HG02885 (cell line): ENCODE results near the gene GRWD1.

Experiments
- ATAC-seq: cut with Tn5 transposase; IDR thresholded peaks from one replicate; pipeline ENCODE4 v1.9.1; 2021; ENCODE audit warnings: mild to moderate bottlenecking; ENCODE audit not compliant: unreplicated experiment, poor library complexity

Gene GRWD1

DNA sequence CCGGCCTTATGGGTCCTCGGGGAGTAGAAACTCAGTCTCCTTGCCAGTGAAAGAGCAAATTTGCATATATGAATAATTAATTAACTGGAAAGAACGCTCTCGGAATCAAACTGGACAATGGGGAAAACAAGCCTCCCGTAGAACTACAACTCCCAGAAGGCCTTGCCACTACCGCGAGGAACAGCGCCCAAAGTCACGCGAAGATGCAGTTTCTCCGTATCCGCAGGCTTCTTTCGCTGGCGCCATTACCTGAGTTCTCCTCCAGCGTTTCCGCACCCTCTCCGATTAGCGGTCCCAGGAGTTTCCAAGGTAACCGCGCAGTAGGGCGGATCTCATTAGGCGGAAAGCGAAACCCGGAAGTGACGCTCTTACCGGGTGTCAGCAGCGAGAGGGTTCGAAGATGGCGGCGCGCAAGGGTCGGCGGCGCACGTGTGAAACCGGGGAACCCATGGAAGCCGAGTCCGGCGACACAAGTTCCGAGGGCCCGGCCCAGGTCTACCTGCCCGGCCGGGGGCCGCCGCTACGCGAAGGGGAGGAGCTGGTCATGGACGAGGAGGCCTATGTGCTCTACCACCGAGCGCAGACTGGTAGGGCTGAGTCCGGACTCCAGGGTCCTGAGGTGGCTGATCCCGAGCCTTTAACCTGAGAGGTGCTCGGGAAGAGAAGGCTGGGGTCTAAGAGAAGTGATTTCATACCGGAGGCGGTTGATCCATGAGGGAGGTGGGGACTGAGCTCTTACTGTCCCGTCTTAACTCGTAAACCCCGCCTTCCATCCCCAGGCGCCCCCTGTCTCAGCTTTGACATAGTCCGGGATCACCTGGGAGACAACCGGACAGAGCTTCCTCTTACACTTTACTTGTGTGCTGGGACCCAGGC, at the start of gene GRWD1:
TSS of gene GRWD1 (plus strand) at position 378 of the 876 bp plus-strand sequence. CDS start at position 401, 23 bp downstream.
- peak; percentile 88 for ATAC-seq

DNA sequence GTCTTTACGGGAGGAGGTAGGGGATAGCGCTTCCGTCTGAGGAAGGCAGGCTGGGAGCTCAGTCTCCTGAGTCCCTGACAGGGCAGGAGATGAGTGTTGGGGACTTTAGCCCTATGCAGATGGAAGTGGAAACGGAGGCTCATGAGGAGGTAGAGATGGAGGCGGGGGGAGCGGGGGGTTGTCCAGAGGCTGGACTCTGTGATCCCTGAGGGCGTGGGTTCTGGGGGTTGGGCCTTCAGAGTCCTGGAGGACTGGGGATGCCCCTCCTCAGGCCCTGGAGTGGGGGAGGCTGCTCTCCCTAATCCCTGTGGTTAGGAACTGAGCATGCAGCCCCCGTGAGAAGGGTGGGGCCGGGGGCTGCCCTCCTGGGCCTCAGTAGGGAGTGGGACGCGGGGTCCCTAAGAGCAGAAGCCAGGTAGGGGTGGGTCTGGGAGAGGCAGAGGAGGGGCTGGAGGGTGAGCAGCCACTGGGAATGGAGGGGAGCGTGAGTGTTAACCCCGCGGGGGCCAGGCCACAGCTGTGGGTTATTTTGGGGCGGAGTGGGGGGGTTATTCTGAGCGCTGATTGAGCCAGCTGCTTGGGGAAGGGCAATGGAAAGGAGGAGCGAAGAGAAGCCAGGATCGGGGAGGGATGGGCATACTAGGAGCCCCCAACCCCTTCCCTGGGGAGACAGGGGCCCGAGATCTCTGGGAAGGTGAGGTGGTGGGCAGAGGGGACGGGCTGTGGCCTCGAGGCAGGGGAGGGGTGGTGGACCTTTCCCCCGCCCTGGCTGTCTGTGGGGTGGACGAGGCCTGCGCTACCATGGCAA, 49.6 kb upstream of the GRWD1 start:
- no peak for ATAC-seq

DNA sequence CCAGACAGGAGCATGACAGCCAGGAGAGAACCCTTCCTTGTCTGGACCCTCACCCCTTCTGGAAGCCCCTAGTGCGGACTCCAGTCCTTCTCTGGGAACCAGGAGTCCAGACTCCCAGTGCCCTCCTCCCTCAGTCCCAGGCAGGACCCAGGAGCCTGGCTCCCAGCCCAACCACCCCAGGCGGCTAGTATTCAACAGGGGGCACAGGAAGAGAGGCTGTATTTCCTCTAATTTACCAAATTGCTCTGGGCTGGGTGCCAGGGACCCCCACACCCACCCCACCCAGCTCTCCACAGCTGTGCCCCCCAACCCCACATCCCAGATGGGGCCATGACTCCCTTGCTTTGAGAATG, 49.0 kb upstream of the GRWD1 start:
- no peak for ATAC-seq

DNA sequence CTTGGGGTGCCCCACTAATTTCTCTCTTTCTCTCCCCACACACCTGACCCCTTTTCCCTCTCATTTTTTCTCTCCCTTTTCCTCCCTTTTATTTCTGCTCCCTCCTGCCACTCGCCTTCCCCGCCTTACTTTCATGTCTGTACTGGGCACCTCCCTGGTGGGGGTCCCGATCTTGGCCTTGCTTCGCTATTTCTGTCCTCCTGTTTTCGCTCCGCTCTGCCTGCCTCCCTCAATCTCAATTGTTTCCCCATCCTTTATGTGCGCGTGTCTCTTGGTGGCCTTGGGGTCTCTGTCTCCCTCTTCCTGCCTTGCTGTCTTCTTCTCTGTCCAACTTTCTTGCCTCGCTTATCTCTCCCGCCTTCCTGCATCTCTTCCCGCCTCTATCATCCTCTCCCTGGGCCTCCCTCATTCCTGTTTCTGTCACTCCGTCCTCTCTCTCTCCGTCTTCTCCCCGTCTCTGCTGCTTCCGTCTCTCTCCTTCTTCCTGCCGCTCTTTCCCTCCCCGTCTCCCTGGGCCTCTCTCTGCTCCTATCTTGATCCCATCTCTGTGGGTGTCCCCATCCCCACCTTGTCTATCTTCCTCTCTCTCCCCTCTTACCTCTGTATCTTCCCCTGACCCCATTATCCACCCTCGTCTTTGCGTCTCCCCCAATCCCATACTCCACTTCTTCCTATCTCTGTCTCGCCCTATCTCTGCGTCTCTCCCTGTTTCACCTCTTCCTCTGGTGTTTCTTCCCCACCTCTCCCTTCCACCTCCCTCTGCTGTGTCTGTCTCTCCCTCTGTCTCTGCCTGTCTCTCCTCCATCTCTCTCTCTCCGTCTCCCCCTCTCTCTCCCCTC, 48.3 kb upstream of the GRWD1 start:
- no peak for ATAC-seq

DNA sequence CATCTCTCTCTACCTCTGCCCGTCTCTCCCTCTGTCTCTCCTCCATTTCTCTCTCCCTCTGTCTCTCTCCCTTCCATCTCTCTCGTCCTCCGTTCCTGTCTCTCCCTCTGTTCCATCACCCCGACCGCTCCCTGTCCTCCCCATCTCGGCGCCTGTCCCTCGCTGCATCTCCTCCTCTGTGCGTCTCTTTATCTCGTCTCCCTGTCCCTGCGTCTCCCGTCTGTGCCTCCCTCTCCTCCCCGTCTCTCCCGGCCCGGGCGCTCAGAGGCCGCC, 47.7 kb upstream of the GRWD1 start:
- no peak for ATAC-seq

DNA sequence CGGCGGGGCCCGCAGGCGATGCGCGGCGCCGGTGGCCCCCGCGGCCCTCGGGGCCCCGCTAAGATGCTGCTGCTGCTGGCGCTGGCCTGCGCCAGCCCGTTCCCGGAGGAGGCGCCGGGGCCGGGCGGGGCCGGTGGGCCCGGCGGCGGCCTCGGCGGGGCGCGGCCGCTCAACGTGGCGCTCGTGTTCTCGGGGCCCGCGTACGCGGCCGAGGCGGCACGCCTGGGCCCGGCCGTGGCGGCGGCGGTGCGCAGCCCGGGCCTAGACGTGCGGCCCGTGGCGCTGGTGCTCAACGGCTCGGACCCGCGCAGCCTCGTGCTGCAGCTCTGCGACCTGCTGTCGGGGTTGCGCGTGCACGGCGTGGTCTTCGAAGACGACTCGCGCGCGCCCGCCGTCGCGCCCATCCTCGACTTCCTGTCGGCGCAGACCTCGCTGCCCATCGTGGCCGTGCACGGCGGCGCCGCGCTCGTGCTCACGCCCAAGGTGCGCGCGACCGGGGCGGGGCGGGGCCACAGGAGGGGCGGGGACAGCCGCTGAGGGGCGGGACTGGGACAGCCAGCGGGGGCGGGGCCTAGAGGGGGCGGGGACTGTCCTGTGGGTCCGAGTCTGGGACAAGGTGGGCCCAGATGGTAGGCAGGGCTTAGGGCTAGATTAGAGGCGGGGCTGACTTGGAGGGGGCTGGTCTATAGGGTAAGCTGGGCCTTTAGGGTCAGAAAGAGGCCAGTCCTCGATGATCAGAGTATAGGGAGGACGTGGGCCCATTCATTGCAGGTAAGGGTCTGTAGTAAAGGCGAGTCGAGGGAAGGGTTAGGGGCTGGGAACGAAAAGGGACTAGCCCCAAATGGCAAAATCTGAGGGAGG, 47.2 kb upstream of the GRWD1 start:
- peak; percentile 61 for ATAC-seq

DNA sequence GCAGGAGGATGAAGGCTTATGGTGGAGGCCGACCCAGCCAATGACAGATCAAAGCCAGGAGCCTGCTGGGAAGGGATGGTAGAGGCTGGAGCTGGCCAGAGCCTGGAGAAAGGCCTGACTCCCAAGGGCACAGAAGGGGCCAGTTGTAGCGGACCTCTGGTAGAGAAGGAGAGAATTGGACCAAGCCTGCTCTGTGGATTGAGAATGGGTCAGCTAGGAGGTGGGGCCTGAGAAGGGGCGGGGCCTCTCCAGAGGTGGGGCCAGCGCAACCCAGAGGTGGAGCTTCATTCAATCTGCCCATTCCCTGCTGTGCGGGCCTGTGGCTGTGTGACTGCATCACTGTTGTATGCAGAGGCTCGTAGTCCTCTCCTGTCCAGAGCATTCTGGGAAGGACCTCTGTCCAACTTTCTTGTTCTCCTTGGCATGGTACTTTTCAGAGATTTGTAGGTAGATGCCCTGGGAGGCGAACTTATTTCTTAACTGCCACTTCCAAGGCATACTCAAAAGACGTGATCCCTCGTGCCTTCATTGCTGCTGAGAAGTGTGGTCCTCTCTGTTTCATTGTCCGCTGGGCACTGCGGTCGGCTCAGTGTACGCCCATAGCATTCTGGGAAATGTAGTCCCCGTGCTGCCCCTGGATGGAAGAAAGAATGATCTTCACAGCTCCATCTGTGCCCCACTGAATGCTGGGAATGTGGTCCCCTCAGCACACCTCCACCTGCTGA, 45.6 kb upstream of the GRWD1 start:
- ATAC-seq = no peak

DNA sequence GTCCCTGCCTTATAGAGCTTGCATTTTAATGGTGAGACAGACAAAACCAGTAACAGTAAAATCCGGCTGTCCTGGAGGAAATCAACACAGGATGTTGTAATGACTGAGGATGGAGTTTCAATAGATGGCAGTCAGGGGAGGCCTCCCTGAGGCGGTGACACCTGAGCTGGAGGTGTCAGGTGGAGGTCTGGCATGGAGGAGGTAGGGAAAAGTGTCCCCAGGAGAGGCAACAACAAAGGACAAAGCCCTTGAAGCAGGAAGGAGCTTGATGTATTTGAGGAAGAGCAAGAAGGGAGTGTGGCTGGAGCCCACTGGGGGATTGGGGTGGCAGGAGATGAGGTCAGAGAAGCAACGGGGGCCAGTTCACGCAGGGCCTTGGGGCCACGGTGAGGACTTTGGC, 44.5 kb upstream of the GRWD1 start:
- ATAC-seq = no peak

DNA sequence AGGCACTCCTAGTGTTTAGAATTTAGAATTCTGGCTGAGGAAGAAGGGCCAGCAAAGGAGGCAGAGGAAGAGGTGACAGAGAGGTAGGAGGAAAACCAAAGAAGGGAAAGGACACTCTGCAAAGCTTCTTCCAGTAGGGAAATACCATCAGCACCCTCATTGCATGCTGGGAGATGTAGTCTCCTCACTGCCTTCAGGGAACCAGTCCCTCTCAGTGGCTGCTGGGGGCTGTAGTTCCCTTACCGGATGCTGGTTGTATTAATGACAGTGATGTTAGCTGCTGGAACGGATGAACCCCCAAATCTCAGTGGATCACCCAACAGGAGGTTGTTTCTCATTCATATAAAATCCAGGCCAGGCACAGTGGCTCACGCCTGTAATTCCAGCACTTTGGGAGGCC, 42.2 kb upstream of the GRWD1 start:
- ATAC-seq = peak; percentile 67

DNA sequence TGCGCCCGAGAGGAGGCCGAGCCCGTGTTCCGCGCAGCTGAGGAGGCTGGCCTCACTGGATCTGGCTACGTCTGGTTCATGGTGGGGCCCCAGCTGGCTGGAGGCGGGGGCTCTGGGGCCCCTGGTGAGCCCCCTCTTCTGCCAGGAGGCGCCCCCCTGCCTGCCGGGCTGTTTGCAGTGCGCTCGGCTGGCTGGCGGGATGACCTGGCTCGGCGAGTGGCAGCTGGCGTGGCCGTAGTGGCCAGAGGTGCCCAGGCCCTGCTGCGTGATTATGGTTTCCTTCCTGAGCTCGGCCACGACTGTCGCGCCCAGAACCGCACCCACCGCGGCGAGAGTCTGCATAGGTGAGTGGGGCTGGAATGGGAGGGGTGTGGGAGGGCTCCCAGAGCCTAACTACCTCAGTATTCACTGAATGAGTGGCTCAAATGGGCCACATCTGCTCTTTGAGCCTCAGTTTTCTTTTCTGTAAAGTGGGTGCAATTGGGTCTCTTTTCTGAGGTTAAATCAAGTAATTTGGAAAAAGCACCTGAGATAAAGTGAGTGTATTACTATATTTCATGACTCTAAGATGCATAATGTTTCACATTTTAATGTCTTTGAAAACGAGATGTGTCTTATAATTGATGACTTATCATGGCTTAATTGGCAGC, 40.6 kb upstream of the GRWD1 start:
- ATAC-seq = no peak

DNA sequence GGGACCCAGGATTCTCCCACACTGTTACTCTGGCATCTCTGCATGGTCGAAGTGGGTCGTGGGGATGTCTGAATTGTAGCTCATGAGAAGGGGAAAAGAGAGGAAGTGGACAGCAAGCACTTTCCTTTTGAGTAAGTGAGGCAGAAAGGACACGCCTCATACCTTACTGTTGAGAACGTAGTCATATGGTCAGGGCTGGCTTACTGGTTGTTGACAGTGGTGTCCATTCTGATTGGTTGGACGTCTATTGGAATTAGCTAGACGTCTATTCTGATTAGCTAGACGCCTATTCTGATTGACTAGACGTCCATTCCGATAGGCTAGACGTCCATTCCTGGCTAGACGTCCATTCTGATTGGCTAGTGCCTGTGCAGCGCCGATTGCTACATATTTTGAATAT, 39.9 kb upstream of the GRWD1 start:
- ATAC-seq = no peak

DNA sequence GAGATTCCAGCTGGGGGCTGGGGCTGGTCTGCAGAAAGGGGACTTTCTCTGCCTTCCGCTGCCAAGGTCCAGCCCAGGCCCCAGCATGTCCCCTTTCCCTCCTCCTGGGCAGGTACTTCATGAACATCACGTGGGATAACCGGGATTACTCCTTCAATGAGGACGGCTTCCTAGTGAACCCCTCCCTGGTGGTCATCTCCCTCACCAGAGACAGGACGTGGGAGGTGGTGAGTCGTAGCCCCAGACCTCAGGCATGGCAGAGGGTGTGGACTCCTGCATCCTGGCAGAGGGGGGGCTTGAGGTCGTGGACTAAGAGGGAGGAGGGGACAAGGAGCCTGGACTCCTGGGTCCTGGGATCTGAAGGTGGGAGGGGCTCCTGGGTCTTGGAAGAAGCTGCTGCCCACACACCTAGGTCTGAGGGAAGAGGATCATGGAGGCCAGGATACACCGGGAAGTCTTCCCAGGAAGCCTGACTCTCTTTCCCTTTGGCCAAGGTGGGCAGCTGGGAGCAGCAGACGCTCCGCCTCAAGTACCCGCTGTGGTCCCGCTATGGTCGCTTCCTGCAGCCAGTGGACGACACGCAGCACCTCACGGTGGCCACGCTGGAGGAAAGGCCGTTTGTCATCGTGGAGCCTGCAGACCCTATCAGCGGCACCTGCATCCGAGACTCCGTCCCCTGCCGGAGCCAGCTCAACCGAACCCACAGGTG, 31.8 kb upstream of the GRWD1 start:
- ATAC-seq = no peak

DNA sequence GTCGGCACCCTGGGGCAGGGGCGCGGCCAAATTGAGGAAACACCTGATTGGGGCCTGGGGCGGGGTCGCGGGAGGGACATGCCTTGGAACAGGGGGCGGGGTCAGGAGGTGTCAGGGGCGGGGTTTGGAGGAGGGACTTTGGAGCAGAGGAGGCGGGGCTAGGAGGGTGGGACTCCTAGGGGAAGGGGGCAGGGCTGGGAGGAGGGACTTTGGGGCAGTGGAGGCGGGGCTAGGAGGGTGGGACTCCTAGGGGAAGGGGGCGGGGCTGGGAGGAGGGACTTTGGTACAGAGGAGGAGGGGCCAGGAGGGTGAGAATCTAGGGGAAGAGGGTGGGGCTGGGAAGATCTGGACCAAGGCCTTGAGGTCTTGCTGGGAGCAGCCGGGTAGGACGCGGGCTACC, 30.4 kb upstream of the GRWD1 start:
- no peak for ATAC-seq

DNA sequence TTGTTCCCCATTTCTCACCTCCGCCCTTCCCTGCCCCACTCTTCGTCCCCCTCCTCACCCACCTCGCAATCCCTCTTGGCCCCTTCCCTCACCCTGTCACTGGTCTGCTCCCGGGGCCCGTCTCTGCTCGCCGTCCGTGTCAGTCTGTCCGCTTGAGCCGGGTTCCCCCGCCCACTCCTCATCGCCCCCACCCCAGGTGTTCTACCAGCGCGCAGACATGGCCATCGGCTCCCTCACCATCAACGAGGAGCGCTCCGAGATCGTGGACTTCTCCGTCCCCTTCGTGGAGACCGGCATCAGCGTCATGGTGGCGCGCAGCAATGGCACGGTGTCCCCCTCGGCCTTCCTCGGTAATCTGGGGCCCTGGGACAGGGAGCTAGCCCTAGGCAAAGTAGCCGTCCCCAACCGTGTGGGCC, 30.0 kb upstream of the GRWD1 start:
- no peak for ATAC-seq

DNA sequence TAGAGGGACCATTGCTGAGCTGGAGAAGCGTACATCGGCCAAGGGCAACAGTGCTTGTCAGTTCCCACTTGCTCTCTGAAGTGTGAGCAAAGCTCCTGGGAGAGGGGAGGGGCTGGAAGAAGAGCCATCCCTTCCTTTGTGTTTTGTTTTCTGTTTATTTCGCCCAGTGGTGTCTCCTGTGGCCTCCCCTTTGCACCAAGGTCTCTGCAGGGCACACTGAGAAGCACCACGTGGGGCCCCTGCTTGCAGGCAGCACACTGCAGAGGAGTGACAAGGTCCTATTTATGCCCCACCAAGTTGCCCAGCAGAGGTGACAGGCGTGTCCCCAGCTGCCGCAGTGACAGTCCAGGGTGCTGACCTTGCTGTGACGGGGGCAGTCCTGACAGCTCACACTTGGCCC, 28.4 kb upstream of the GRWD1 start:
- no peak for ATAC-seq

DNA sequence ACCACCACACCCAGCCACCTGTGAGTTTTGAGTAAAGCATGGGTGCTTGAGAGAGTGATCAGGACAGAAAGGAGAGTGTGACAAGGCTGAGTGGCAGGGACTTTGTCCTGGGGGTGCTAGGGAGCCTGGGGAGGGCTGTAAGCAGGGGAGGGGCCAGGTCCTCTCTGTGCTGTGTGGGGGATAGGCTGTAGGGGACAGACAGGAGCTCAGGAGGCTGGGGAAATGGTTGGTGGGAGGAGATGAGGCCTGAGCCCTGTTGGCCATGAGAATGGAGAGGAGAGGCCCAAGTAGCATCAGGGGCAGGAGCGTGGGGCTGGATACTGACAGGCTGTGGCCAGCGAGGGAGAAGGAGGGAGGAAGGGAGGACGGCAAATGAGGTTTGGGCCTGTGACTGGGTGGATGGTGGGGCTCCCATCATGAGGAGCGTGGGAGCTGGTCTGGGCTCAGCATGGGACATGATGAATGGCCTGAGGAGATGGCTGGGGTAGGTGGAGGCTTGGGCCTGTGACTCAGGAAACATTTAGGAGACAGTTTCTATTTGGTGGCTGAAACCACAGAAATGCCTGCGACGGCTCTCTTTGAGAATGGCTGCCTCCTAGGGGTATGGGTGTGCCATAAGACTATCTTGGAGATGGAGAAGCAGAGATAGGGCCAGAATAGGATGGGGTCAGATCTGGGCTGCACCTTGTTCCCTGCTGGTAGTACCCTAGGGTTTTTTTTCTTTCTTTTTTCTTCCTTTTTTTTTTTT, 27.3 kb upstream of the GRWD1 start:
- no peak for ATAC-seq

DNA sequence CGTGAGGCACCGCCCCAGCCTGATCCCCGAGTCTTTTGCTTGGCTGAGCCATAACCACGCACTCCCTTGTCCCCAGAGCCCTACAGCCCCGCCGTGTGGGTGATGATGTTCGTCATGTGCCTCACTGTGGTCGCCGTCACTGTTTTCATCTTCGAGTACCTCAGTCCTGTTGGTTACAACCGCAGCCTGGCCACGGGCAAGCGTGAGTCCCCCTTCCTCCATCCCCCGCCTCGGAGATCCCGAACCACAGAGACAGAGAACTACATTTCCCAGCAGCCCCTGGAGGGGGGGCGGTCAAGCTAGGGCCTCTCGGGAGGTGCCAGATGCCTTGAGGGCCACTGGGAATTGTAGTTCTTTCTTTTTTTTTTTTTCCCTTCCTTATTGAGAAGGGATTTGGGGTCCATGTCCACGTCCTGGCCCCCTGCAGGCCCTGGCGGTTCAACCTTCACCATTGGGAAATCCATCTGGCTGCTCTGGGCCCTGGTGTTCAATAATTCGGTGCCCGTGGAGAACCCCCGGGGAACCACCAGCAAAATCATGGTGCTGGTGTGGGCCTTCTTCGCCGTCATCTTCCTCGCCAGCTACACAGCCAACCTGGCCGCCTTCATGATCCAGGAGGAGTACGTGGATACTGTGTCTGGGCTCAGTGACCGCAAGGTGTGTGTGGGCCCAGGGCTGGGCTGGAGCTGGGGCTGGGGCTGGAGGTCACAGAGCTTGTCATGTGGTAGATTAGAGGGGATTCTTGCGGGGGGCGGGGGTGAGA, 26.4 kb upstream of the GRWD1 start:
- ATAC-seq = peak; percentile 71
